Omental fat pad (tissue), 4 donors: Measurements from ENCODE around the gene LYPD6B. TPM values are rescaled to one million over a fixed set of nuclear protein-coding genes. Genes with fewer than 3 reads are reported as not detected.

Source experiments
- ATAC-seq: fragments of 150-250 bp; one replicate; pipeline ENCODE4 v1.9.1; 2016; ENCODE audit warnings: mild to moderate bottlenecking, moderate library complexity; ENCODE audit not compliant: low FRiP score
- DNase-seq: peaks from one replicate; pipeline ENCODE4 v3.0.0-alpha.2; 2019; ENCODE audit warnings: low spot score
- total RNA-seq, 4 donors: library from RNA; depleted of rRNA; stranded (reverse); fragments of >200 nt; gene quantifications; one replicate each; pipeline ENCODE4 v1.1.0, GENCODE V29; 2016
- TF ChIP-seq, protein P1 (sequence below), 3 donors: fragments of 450-650 bp; IDR thresholded peaks; one replicate each; pipeline ENCODE4 v1.5.1; 2016 to 2017; ENCODE audit warnings: antibody characterized with exemption in 3 of 3, mild to moderate bottlenecking in 3 of 3, moderate library complexity in 2 of 3

The LYPD6B gene, protein sequence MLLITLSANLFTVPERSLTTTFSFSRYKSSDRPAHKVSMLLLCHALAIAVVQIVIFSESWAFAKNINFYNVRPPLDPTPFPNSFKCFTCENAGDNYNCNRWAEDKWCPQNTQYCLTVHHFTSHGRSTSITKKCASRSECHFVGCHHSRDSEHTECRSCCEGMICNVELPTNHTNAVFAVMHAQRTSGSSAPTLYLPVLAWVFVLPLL
- under 1 TPM in 2 of 4 donors, not detected in 2; 0.50 to 0.65 TPM for total RNA-seq

GRCh38 chr2:149038442-149039212, at the start of gene LYPD6B:
LYPD6B (plus strand) TSS chr2:149038699; CDS start chr2:149130949, 92,250 bp downstream.
- TF ChIP-seq, protein P1, sequence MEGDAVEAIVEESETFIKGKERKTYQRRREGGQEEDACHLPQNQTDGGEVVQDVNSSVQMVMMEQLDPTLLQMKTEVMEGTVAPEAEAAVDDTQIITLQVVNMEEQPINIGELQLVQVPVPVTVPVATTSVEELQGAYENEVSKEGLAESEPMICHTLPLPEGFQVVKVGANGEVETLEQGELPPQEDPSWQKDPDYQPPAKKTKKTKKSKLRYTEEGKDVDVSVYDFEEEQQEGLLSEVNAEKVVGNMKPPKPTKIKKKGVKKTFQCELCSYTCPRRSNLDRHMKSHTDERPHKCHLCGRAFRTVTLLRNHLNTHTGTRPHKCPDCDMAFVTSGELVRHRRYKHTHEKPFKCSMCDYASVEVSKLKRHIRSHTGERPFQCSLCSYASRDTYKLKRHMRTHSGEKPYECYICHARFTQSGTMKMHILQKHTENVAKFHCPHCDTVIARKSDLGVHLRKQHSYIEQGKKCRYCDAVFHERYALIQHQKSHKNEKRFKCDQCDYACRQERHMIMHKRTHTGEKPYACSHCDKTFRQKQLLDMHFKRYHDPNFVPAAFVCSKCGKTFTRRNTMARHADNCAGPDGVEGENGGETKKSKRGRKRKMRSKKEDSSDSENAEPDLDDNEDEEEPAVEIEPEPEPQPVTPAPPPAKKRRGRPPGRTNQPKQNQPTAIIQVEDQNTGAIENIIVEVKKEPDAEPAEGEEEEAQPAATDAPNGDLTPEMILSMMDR (IDR thresholded peaks at IDR 0.05) = no peak
- ATAC-seq (peak; percentile 49), DNase-seq (no peak)

GRCh38 chr2:148989882-148990493, 48.5 kb upstream of the LYPD6B start:
- DNase-seq = no peak
- peak; percentile 69 for ATAC-seq
- TF ChIP-seq, protein P1 (IDR thresholded peaks at IDR 0.05) = peak in 1 of 3 donors; percentile 7

DNA sequence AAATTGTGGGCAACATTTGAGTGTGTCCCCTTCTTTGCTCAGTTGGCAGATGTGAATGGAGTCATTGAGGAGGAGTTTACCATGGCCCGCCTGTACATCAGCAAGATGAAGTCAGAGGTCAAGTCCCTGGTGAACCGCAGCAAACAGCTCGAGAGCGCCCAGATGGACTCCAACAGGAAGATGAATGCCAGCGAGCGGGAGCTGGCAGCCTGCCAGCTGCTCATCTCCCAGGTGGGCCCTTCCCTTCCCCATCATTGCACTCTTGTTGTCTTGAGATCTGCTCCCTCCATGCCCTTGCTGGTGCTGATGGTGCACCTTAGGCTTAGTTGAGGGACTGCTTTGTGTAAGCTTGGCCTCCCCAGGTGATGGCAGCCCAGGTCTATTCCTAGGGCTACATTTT, 47.5 kb upstream of the LYPD6B start:
- no peak for DNase-seq
- no peak for ATAC-seq
- TF ChIP-seq, protein P1 (IDR thresholded peaks at IDR 0.05) = no peak

DNA sequence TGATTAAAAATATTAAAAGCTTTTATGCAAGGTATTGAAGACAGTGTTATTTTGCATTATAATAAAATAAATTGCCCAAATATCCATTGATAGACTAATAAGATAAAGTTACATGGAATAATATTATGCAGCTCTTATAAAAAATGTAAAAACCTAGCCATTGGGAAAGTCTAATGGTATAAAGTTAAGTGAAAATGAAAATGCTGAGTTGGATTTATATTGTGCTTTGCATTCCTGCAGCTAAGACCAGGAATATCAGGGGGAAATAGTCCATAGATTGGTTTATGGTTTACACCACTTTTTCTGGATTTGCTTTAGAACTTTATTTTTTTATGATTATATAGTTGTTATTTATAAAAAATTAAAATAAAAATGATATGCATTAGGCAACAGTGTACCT, 46.1 kb upstream of the LYPD6B start:
- DNase-seq (no peak), ATAC-seq (no peak)
- TF ChIP-seq, protein P1 (IDR thresholded peaks at IDR 0.05) = no peak

DNA sequence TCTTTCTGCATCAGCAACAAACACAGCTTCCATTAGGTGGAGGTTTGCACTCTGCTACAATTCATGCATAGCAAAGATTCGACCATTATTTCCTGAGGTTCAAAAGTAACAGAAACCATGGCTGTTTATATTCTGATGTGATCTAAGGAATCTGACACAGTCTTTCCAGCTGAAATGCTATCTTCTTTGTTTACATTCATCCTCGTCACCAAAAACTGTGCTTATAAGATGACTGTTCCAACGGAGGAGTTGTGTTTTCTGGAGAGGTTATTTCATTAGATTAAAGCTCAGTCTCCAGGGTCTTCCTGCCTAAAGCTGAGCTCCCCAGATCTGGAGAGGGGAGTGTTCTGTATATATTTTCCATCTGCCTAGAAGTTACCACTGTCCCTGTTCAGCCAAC, 45.1 kb upstream of the LYPD6B start:
- no peak for ATAC-seq

GRCh38 chr2:148994341-148994740, 44.2 kb upstream of the LYPD6B start:
- ATAC-seq (no peak), DNase-seq (no peak)
- TF ChIP-seq, protein P1 (IDR thresholded peaks at IDR 0.05) = no peak

More for the DNA sequence above, 45.1 kb upstream of the LYPD6B start:
- TF ChIP-seq, protein P1 (IDR thresholded peaks at IDR 0.05) = no peak
- DNase-seq = no peak
